22Rv1 (cell line): Measurements from ENCODE around the gene EHD2.

ENCODE experiments used
- ZFX ChIP-seq: fragments of 450-650 bp; IDR thresholded peaks from 2 replicates; pipeline ENCODE4 v1.6.1; 2017; ENCODE audit warnings: antibody characterized with exemption, borderline replicate concordance
- TF ChIP-seq, protein P1 (sequence below): fragments of 450-650 bp; IDR thresholded peaks from 2 replicates; pipeline ENCODE4 v1.5.1; 2017; ENCODE audit warnings: mild to moderate bottlenecking

DNA sequence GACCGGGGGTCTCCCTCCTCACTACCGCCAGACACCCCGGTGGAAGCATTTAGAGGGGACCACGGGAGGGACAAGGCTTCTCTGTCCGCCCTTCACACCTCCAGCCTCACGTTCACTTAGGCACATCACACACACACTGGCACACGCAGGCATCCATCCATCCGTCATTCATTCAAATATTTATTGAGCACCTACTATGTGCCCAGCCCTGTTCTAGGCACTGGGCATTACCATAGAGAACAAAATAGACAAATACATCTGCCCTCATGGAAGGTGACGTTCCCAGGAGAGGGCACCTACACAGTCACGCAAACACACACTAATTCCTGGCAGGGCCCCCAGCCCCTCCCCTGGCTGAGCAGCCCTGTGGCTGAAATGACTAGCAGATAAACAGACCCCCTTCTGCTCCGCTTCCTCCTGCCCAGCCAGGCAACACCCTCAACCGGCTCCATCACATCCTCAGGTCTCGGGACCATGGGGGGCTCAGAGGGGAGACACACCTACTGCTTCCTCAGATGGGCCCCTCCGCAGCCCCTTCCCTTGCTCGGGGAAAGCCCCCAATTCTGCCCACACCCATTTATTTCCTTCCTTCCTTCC is 28.4 kb downstream of the EHD2 start:
- no peak for TF ChIP-seq ZFX
- TF ChIP-seq, protein P1, sequence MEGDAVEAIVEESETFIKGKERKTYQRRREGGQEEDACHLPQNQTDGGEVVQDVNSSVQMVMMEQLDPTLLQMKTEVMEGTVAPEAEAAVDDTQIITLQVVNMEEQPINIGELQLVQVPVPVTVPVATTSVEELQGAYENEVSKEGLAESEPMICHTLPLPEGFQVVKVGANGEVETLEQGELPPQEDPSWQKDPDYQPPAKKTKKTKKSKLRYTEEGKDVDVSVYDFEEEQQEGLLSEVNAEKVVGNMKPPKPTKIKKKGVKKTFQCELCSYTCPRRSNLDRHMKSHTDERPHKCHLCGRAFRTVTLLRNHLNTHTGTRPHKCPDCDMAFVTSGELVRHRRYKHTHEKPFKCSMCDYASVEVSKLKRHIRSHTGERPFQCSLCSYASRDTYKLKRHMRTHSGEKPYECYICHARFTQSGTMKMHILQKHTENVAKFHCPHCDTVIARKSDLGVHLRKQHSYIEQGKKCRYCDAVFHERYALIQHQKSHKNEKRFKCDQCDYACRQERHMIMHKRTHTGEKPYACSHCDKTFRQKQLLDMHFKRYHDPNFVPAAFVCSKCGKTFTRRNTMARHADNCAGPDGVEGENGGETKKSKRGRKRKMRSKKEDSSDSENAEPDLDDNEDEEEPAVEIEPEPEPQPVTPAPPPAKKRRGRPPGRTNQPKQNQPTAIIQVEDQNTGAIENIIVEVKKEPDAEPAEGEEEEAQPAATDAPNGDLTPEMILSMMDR: no peak
